ENCODE measurements around the gene TSC22D1. TPM values are rescaled to one million over a fixed set of nuclear protein-coding genes. Genes with fewer than 3 reads are reported as not detected.

The TSC22D1 gene
- total RNA-seq, 1 experiment from 2014 or later = 194 TPM

- no TSS peak for BruUV-seq (replicated peaks)
- Histone ChIP-seq H3K9ac (ENCODE audit: low read length) (peak overlapping the region; percentile 81), H3K4me3 (ENCODE audit: low read length) (peak overlapping the region; percentile 84), H3K4me2 (ENCODE audit: low read length) (peak overlapping the region; percentile 94), H3K4me1 (ENCODE audit: insufficient read depth, low read length) (peaks cover 39% of the 10 kb centered on the region), H3K9me2 (replicated peaks; ENCODE audit: low read length) (no peaks in the 10 kb centered on the region), H2AFZ (ENCODE audit: low read length) (peak overlapping the region; percentile 75; the same call in 1 of the 2 replicates), H3K9me3 (ENCODE audit: low read length) (no peaks in the 10 kb centered on the region), H3K36me3 (ENCODE audit: low read depth, low read length) (0 out of 2 replicates have a peak, but pooled peaks cover 3% of the 10 kb centered on the region), H3K27me3 (ENCODE audit: low read length) (no peaks in the 10 kb centered on the region), H4K20me1 (ENCODE audit: low read length) (peaks cover 26% of the 10 kb centered on the region), H3K27ac (ENCODE audit: low read length) (peak overlapping the region; percentile 80), H3F3A (ENCODE audit: low read length, unreplicated experiment) (no peaks in the 10 kb centered on the region), H3K79me2 (ENCODE audit: low read length) (peaks cover 53% of the 10 kb centered on the region)
- ChIA-PET POLR2A (ENCODE audit: unreplicated experiment) (interaction anchor here (0.6 kb wide), 1 partner anchor 89 kb away, joined by 5 read pairs; no protein-coding TSS in a partner anchor), CTCF (no interaction called here)
- no peak for DNase-seq
- ATAC-seq = peak; percentile 1; the same call in 1 of the 2 replicates
- no peak for TF ChIP-seq CTCF (conservative IDR thresholded peaks at IDR 0.05; ENCODE audit: low read depth, low read length)
- no peak for TF ChIP-seq EZH2 (IDR thresholded peaks at IDR 0.05; ENCODE audit: low read length, unreplicated experiment)
- no peak for TF ChIP-seq EZH2phosphoT487 (IDR thresholded peaks at IDR 0.05; ENCODE audit: borderline replicate concordance, low read length)
- intact Hi-C loops (cut with micrococcal nuclease) = loop anchor here (1.0 to 5.0 kb wide), 5 partner anchors 138 to 396 kb away; no protein-coding TSS in a partner anchor
These were observed 463 bp upstream of the TSC22D1 start for GRCh38 chr13:44576351-44577235.

GRCh38 chr13:44575035-44575434, 1.1 kb downstream of the TSC22D1 start:
- H4K20me1 ChIP-seq (ENCODE audit: low read length) = peaks cover 26% of the 10 kb centered on the region
- no TSS peak for BruUV-seq (replicated peaks)
- H3K9me3 ChIP-seq (ENCODE audit: low read length) = no peaks in the 10 kb centered on the region
- H3K9ac ChIP-seq (ENCODE audit: low read length) = peak overlapping the region; percentile 81; the same call in 1 of the 2 replicates
- no peak for ATAC-seq
- peak overlapping the region; percentile 84 for H3K4me3 ChIP-seq (ENCODE audit: low read length)
- H3K4me2 ChIP-seq (ENCODE audit: low read length) = peak overlapping the region; percentile 94
- ChIA-PET CTCF (no interaction called here), POLR2A (ENCODE audit: unreplicated experiment) (no interaction called here)
- H3K9me2 ChIP-seq (replicated peaks; ENCODE audit: low read length) = no peaks in the 10 kb centered on the region
- 0 out of 2 replicates have a peak, but pooled peaks cover 3% of the 10 kb centered on the region for H3K36me3 ChIP-seq (ENCODE audit: low read depth, low read length)
- peak overlapping the region; percentile 15; the same call in 1 of the 2 replicates for H3K27ac ChIP-seq (ENCODE audit: low read length)
- peaks cover 39% of the 10 kb centered on the region for H3K4me1 ChIP-seq (ENCODE audit: insufficient read depth, low read length)
- peaks cover 69% of the 10 kb centered on the region for H3K79me2 ChIP-seq (ENCODE audit: low read length)
- intact Hi-C loops (cut with micrococcal nuclease) = loop anchor here (5.0 kb wide), 2 partner anchors 182 to 397 kb away; no protein-coding TSS in a partner anchor
- H3F3A ChIP-seq (ENCODE audit: low read length, unreplicated experiment) = no peaks in the 10 kb centered on the region
- H3K27me3 ChIP-seq (ENCODE audit: low read length) = no peaks in the 10 kb centered on the region
- H2AFZ ChIP-seq (ENCODE audit: low read length) = no peak overlapping the region
- TF ChIP-seq EZH2phosphoT487 (IDR thresholded peaks at IDR 0.05; ENCODE audit: borderline replicate concordance, low read length) (no peak), EZH2 (IDR thresholded peaks at IDR 0.05; ENCODE audit: low read length, unreplicated experiment) (no peak), CTCF (conservative IDR thresholded peaks at IDR 0.05; ENCODE audit: low read depth, low read length) (no peak)
- DNase-seq = no peak
